A172 (cell line): ENCODE results near the gene GGN. TPM values are rescaled to one million over a fixed set of nuclear protein-coding genes. Genes with fewer than 3 reads are reported as not detected.
"Not testable (repeated sequence)": the region's sequence is repeated elsewhere in the genome, so short reads cannot be mapped to it uniquely, and the experiment has no call there.

Source experiments
- DNase-seq: peaks from one replicate; pipeline ENCODE4 v3.0.0-alpha.2; 2015; ENCODE audit warnings: low spot score
- total RNA-seq: library from RNA; depleted of rRNA; stranded (reverse); fragments of >200 nt; shearing (Covaris generic); gene quantifications from 2 replicates; pipeline ENCODE4 v1.2.3, GENCODE V29; 2014; rRNA removed

Gene GGN
- total RNA-seq, 1 experiment from 2014 or later, result 0.19 TPM

GRCh38 chr19:38361633-38362075 lies 26.2 kb downstream of the GGN start:
- peak; percentile 72 for DNase-seq

GRCh38 chr19:38360839-38361631 lies 26.8 kb downstream of the GGN start:
- no peak for DNase-seq

GRCh38 chr19:38360351-38360750 lies 27.5 kb downstream of the GGN start:
- no peak for DNase-seq

GRCh38 chr19:38359242-38360021 lies 28.4 kb downstream of the GGN start:
- no peak for DNase-seq

- DNase-seq, result no peak
Observed at GRCh38 chr19:38358071-38358470, 29.8 kb downstream of the GGN start.

- DNase-seq, result no peak
Observed at GRCh38 chr19:38355728-38356725, 31.8 kb downstream of the GGN start.

- DNase-seq, result no peak
Observed at GRCh38 chr19:38352611-38353010, 35.2 kb downstream of the GGN start.

- DNase-seq, result no peak
Observed at GRCh38 chr19:38351865-38352395, 35.9 kb downstream of the GGN start.

GRCh38 chr19:38350883-38351282 lies 37.0 kb downstream of the GGN start:
- no peak for DNase-seq

- DNase-seq, result no peak
Observed at GRCh38 chr19:38346837-38347236, 41.0 kb downstream of the GGN start.

- DNase-seq, result no peak
Observed at GRCh38 chr19:38340927-38341326, 46.9 kb downstream of the GGN start.

GRCh38 chr19:38339011-38339410 lies 48.8 kb downstream of the GGN start:
- not testable (repeated sequence) for DNase-seq

- DNase-seq, result no peak
Observed at GRCh38 chr19:38337360-38337653, 50.5 kb downstream of the GGN start.

- DNase-seq, result peak; percentile 92
Observed at GRCh38 chr19:38336638-38337359, 51.0 kb downstream of the GGN start.

- DNase-seq, result peak; percentile 96
Observed at GRCh38 chr19:38335949-38336637, 51.7 kb downstream of the GGN start.

Other genes with a start within 250 kb of the GGN start
- 6.4 and 19.2 TPM in 2 replicates for gene DPF1, start 163.8 kb downstream of the GGN start, total RNA-seq
- gene PPP1R14A, start 131.7 kb downstream of the GGN start, total RNA-seq, result not detected in 2 replicates
- gene SPINT2, start 123.5 kb downstream of the GGN start, total RNA-seq, result 0.41 and 0.60 TPM in 2 replicates
- 220 and 316 TPM in 2 replicates for gene C19orf33, start 83.8 kb downstream of the GGN start, total RNA-seq
- 98.8 and 110 TPM in 2 replicates for gene YIF1B, start 72.1 kb downstream of the GGN start, total RNA-seq
- 0.17 and 0.57 TPM in 2 replicates for gene KCNK6, start 68.2 kb downstream of the GGN start, total RNA-seq
- 1.5 TPM in 2 replicates for gene CATSPERG, start 52.2 kb downstream of the GGN start, total RNA-seq
- 447 and 579 TPM in 2 replicates for gene PSMD8, start 13.5 kb downstream of the GGN start, total RNA-seq
- gene SPRED3, start 663 bp upstream of the GGN start, total RNA-seq, result 2.4 and 2.8 TPM in 2 replicates
- 10.6 and 16.6 TPM in 2 replicates for gene FAM98C, start 15.1 kb upstream of the GGN start, total RNA-seq
- gene RASGRP4, start 38.2 kb upstream of the GGN start, total RNA-seq, result not detected in 2 replicates
- 0.07 TPM in 1 of 2 replicates, not detected in the other for gene RYR1, start 45.7 kb upstream of the GGN start, total RNA-seq
- 0.72 and 1.4 TPM in 2 replicates for gene MAP4K1, start 229.9 kb upstream of the GGN start, total RNA-seq
- gene EIF3K, start 231.2 kb upstream of the GGN start, total RNA-seq, result 358 and 549 TPM in 2 replicates